WTC11 (cell line): ENCODE measurements around the gene EIF3K. TPM values are rescaled to one million over a fixed set of nuclear protein-coding genes. Genes with fewer than 3 reads are reported as not detected.

Source experiments
- ATAC-seq: fragments of 200-7000 bp; cut with Tn5 transposase; 2 replicates; pipeline ENCODE4 v1.10.0; 2021; ENCODE audit warnings: mild to moderate bottlenecking, moderate library complexity
- CTCF ChIA-PET: fragments of 300-600 bp; sonication (Branson Sonifier 250); formaldehyde crosslinking; loops from one replicate; lab custom pipeline; 2021; ENCODE audit warnings: antibody characterized with exemption; lab: Charles Lee
- POLR2A ChIA-PET: fragments of 350-600 bp; sonication (Branson Sonifier 250); formaldehyde crosslinking; loops from one replicate; lab custom pipeline; 2021; ENCODE audit warnings: antibody characterized with exemption; lab: Charles Lee
- DNase-seq: peaks from one replicate; pipeline ENCODE4 v3.0.0; 2021; ENCODE audit warnings: low spot score
- H3K27ac Mint-ChIP-seq: 2 replicates; pipeline ENCODE4 v1.8.0; 2021; ENCODE audit warnings: mixed read lengths
- H3K27me3 Mint-ChIP-seq: 2 replicates; pipeline ENCODE4 v1.8.0; 2021; ENCODE audit warnings: low read depth, mild to moderate bottlenecking, moderate library complexity, mixed read lengths
- H3K36me3 Mint-ChIP-seq: 2 replicates; pipeline ENCODE4 v1.8.0; 2021; ENCODE audit warnings: mixed read lengths
- H3K4me1 Mint-ChIP-seq: 2 replicates; pipeline ENCODE4 v1.8.0; 2022; ENCODE audit warnings: mixed read lengths
- H3K4me3 Mint-ChIP-seq: 2 replicates; pipeline ENCODE4 v1.8.0; 2021; ENCODE audit warnings: mild to moderate bottlenecking, moderate library complexity, mixed read lengths
- H3K9me3 Mint-ChIP-seq: 2 replicates; pipeline ENCODE4 v1.8.0; 2021; ENCODE audit warnings: mixed read lengths
- ATF1 ChIP-seq: sonication (generic); formaldehyde crosslinking; IDR thresholded peaks from 2 replicates; pipeline ENCODE4 v1.8.1; 2023; ENCODE audit warnings: mild to moderate bottlenecking, moderate library complexity, missing genetic modification reagents
- FOXK1 ChIP-seq: sonication (generic); formaldehyde crosslinking; IDR thresholded peaks from 2 replicates; pipeline ENCODE4 v1.8.0; 2022; ENCODE audit warnings: mild to moderate bottlenecking, moderate library complexity, missing genetic modification reagents
- FOXP1 ChIP-seq: sonication (generic); formaldehyde crosslinking; IDR thresholded peaks from 2 replicates; pipeline ENCODE4 v1.8.0; 2022; ENCODE audit warnings: missing genetic modification reagents, mild to moderate bottlenecking, moderate library complexity, borderline replicate concordance
- HMGXB4 ChIP-seq: sonication (generic); formaldehyde crosslinking; IDR thresholded peaks from 2 replicates; pipeline ENCODE4 v1.8.1; 2023; ENCODE audit warnings: mild to moderate bottlenecking, moderate library complexity, missing genetic modification reagents
- IRF1 ChIP-seq: sonication (generic); formaldehyde crosslinking; IDR thresholded peaks from 2 replicates; pipeline ENCODE4 v1.8.0; 2023; ENCODE audit warnings: missing genetic modification reagents
- JUN ChIP-seq: sonication (generic); formaldehyde crosslinking; IDR thresholded peaks from 2 replicates; pipeline ENCODE4 v1.8.0; 2023; ENCODE audit warnings: mild to moderate bottlenecking, missing genetic modification reagents
- NR2C2 ChIP-seq: sonication (generic); formaldehyde crosslinking; IDR thresholded peaks from 2 replicates; pipeline ENCODE4 v1.8.0; 2022; ENCODE audit warnings: mild to moderate bottlenecking, missing genetic modification reagents
- RELA ChIP-seq: sonication (generic); formaldehyde crosslinking; IDR thresholded peaks from 2 replicates; pipeline ENCODE4 v1.8.1; 2022; ENCODE audit warnings: missing genetic modification reagents, mild to moderate bottlenecking, borderline replicate concordance
- RORB ChIP-seq: fragments of 250-450 bp; sonication (Bioruptor Pico); IDR thresholded peaks from 2 replicates; pipeline ENCODE4 v1.9.0; 2021; ENCODE audit warnings: mild to moderate bottlenecking
- ZNF263 ChIP-seq: sonication (generic); formaldehyde crosslinking; IDR thresholded peaks from 2 replicates; pipeline ENCODE4 v1.8.1; 2022; ENCODE audit warnings: low read depth, mild to moderate bottlenecking, moderate library complexity, missing genetic modification reagents
- ZNF423 ChIP-seq: fragments of 250-450 bp; sonication (Bioruptor Pico); IDR thresholded peaks from 2 replicates; pipeline ENCODE4 v2.1.2; 2022; ENCODE audit warnings: mild to moderate bottlenecking, moderate library complexity
- ZNF532 ChIP-seq: fragments of 250-450 bp; sonication (Bioruptor Pico); IDR thresholded peaks from 2 replicates; pipeline ENCODE4 v1.9.0; 2021; ENCODE audit warnings: mild to moderate bottlenecking, borderline replicate concordance
- ZSCAN18 ChIP-seq: fragments of 250-450 bp; sonication (Bioruptor Pico); IDR thresholded peaks from 2 replicates; pipeline ENCODE4 v2.1.2; 2022; ENCODE audit warnings: mild to moderate bottlenecking, moderate library complexity
- total RNA-seq: library from RNA; stranded (reverse); gene quantifications from 3 replicates; pipeline ENCODE4 v1.2.3, GENCODE V29; 2021
- TF ChIP-seq, protein P1 (sequence below): sonication (generic); formaldehyde crosslinking; IDR thresholded peaks from 2 replicates; pipeline ENCODE4 v1.8.1; 2023; ENCODE audit warnings: mild to moderate bottlenecking, missing genetic modification reagents
- TF ChIP-seq, protein P2 (sequence below): fragments of 250-450 bp; sonication (Bioruptor Pico); conservative IDR thresholded peaks from 2 replicates; pipeline ENCODE4 v1.9.0; 2021; ENCODE audit warnings: mild to moderate bottlenecking
- TF ChIP-seq, protein P3 (sequence below): sonication (generic); formaldehyde crosslinking; IDR thresholded peaks from 2 replicates; pipeline ENCODE4 v1.8.1; 2022; ENCODE audit warnings: low read depth, mild to moderate bottlenecking, moderate library complexity, missing genetic modification reagents, borderline replicate concordance
- TF ChIP-seq, protein P4 (sequence below): sonication (generic); formaldehyde crosslinking; IDR thresholded peaks from 2 replicates; pipeline ENCODE4 v1.8.0; 2022; ENCODE audit warnings: mild to moderate bottlenecking, missing genetic modification reagents
- TF ChIP-seq, protein P5 (sequence below): sonication (generic); formaldehyde crosslinking; IDR thresholded peaks from 2 replicates; pipeline ENCODE4 v1.8.1; 2023; ENCODE audit warnings: mild to moderate bottlenecking, missing genetic modification reagents

The EIF3K gene
- total RNA-seq, 1 experiment from 2014 or later, result 416 TPM

GRCh38 chr19:38635483-38636399 lies 16.8 kb downstream of the EIF3K start:
- Mint-ChIP-seq H3K4me1 (peaks cover 30% of the 10 kb centered on the region), H3K36me3 (peaks cover 41% of the 10 kb centered on the region), H3K27ac (peak overlapping the region; percentile 41), H3K27me3 (no peaks in the 10 kb centered on the region), H3K4me3 (no peak overlapping the region), H3K9me3 (no peaks in the 10 kb centered on the region)
- ChIA-PET POLR2A (interaction anchor here (0.7 to 1.5 kb wide), 3 partner anchors 29 to 83 kb away, joined by 3 to 4 read pairs (median 3); no protein-coding TSS in a partner anchor), CTCF (interaction anchor here (0.9 to 5.6 kb wide), 17 partner anchors 12 to 233 kb away, joined by 3 to 101 read pairs (median 9); partner anchors contain the start of genes ACTN4, EIF3K and FAM98C)
- ATAC-seq, result no peak
- DNase-seq, result no peak
- TF ChIP-seq IRF1 (CRISPR knock-in tag) (no peak), RORB (CRISPR knock-in tag) (no peak), ZNF263 (CRISPR knock-in tag) (no peak), ZNF532 (CRISPR knock-in tag) (no peak), ZSCAN18 (CRISPR knock-in tag) (no peak), HMGXB4 (CRISPR knock-in tag) (no peak), ATF1 (CRISPR knock-in tag) (no peak), RELA (CRISPR knock-in tag) (no peak), FOXP1 (CRISPR knock-in tag) (no peak), ZNF423 (no peak), JUN (CRISPR knock-in tag) (no peak), FOXK1 (CRISPR knock-in tag) (no peak), NR2C2 (no peak)
- TF ChIP-seq, protein P1, sequence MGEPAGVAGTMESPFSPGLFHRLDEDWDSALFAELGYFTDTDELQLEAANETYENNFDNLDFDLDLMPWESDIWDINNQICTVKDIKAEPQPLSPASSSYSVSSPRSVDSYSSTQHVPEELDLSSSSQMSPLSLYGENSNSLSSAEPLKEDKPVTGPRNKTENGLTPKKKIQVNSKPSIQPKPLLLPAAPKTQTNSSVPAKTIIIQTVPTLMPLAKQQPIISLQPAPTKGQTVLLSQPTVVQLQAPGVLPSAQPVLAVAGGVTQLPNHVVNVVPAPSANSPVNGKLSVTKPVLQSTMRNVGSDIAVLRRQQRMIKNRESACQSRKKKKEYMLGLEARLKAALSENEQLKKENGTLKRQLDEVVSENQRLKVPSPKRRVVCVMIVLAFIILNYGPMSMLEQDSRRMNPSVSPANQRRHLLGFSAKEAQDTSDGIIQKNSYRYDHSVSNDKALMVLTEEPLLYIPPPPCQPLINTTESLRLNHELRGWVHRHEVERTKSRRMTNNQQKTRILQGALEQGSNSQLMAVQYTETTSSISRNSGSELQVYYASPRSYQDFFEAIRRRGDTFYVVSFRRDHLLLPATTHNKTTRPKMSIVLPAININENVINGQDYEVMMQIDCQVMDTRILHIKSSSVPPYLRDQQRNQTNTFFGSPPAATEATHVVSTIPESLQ (CRISPR knock-in tag), result no peak
- TF ChIP-seq, protein P2, sequence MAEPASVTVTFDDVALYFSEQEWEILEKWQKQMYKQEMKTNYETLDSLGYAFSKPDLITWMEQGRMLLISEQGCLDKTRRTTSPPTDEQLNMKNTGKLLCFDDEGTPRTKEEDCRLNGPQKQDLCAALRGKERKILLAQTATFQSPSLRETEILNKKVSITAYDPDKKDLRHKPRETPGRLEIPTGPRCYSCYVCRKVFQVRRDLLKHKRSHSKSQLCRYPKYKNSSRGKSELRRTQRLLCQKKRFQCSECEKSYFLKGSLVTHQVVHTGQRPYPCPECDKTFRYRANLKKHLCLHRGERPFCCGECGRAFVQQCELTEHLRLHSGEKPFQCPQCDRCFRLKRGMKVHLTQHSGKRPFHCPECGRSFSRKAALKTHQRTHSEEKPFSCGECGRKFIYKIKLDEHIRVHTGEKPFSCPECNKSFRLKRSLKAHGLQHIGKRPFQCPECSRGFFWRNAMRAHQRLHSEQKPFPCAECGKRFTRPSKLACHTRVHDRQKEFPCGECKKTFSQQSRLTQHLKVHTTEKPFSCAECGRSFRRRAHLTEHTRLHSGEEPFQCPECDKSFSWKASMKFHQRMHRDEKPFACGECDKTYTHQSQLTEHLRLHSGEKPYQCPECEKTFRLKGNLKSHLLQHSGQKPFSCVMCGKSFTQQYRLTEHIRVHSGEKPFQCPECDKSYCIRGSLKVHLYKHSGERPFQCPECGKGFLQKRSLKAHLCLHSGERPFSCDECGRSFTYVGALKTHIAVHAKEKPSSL (CRISPR knock-in tag), result no peak
- TF ChIP-seq, protein P3, sequence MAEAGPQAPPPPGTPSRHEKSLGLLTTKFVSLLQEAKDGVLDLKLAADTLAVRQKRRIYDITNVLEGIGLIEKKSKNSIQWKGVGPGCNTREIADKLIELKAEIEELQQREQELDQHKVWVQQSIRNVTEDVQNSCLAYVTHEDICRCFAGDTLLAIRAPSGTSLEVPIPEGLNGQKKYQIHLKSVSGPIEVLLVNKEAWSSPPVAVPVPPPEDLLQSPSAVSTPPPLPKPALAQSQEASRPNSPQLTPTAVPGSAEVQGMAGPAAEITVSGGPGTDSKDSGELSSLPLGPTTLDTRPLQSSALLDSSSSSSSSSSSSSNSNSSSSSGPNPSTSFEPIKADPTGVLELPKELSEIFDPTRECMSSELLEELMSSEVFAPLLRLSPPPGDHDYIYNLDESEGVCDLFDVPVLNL (CRISPR knock-in tag), result no peak
- TF ChIP-seq, protein P4, sequence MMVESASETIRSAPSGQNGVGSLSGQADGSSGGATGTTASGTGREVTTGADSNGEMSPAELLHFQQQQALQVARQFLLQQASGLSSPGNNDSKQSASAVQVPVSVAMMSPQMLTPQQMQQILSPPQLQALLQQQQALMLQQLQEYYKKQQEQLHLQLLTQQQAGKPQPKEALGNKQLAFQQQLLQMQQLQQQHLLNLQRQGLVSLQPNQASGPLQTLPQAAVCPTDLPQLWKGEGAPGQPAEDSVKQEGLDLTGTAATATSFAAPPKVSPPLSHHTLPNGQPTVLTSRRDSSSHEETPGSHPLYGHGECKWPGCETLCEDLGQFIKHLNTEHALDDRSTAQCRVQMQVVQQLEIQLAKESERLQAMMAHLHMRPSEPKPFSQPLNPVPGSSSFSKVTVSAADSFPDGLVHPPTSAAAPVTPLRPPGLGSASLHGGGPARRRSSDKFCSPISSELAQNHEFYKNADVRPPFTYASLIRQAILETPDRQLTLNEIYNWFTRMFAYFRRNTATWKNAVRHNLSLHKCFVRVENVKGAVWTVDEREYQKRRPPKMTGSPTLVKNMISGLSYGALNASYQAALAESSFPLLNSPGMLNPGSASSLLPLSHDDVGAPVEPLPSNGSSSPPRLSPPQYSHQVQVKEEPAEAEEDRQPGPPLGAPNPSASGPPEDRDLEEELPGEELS (CRISPR knock-in tag), result no peak
- TF ChIP-seq, protein P5, sequence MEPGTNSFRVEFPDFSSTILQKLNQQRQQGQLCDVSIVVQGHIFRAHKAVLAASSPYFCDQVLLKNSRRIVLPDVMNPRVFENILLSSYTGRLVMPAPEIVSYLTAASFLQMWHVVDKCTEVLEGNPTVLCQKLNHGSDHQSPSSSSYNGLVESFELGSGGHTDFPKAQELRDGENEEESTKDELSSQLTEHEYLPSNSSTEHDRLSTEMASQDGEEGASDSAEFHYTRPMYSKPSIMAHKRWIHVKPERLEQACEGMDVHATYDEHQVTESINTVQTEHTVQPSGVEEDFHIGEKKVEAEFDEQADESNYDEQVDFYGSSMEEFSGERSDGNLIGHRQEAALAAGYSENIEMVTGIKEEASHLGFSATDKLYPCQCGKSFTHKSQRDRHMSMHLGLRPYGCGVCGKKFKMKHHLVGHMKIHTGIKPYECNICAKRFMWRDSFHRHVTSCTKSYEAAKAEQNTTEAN (CRISPR knock-in tag), result no peak
